Gastroesophageal sphincter (tissue), 4 donors: ENCODE measurements around the gene ROR1. TPM values are rescaled to one million over a fixed set of nuclear protein-coding genes. Genes with fewer than 3 reads are reported as not detected.
A peak's percentile ranks its signal among the peaks of the same experiment; 100 is the strongest.

Experiments
- ATAC-seq: fragments of 150-250 bp; one replicate; pipeline ENCODE4 v1.9.1; 2016; ENCODE audit warnings: mild to moderate bottlenecking, moderate library complexity
- H3K27ac ChIP-seq, 4 donors: fragments of 200-600 bp; sonication (generic) in 3 of 4; 1 replicate in 3 of 4; 2 replicates in 1 of 4; pipeline ENCODE4 v1.5.1; 2016 to 2019
- H3K27me3 ChIP-seq: fragments of 200-600 bp; sonication (generic); one replicate; pipeline ENCODE4 v1.5.1; 2019
- H3K36me3 ChIP-seq, 2 donors: fragments of 200-600 bp; sonication (generic); one replicate each; pipeline ENCODE4 v1.5.1; 2019; ENCODE audit warnings: control low read depth in 1 of 2
- H3K4me1 ChIP-seq, 3 donors: fragments of 200-600 bp; sonication (generic); 1 replicate in 2 of 3; 2 replicates in 1 of 3; pipeline ENCODE4 v1.5.1; 2016 to 2019; ENCODE audit warnings: control low read depth in 2 of 3
- H3K4me3 ChIP-seq, 2 donors: fragments of 200-600 bp; sonication (generic); one replicate each; pipeline ENCODE4 v1.5.1; 2019; ENCODE audit warnings: mild to moderate bottlenecking in 1 of 2, moderate library complexity in 1 of 2
- H3K9me3 ChIP-seq, 3 donors: fragments of 200-600 bp; sonication (generic); one replicate each; pipeline ENCODE4 v1.5.1; 2017 to 2019; ENCODE audit warnings: control low read depth in 2 of 3
- EP300 ChIP-seq: sonication (generic); formaldehyde crosslinking; IDR thresholded peaks from one replicate; pipeline ENCODE4 v1.6.1; 2017; ENCODE audit warnings: antibody characterized with exemption, mild to moderate bottlenecking
- POLR2A ChIP-seq, 2 donors: fragments of 450-650 bp; IDR thresholded peaks; one replicate each; pipeline ENCODE4 v1.6.1; 2017; ENCODE audit warnings: antibody characterized with exemption in 2 of 2, mild to moderate bottlenecking in 2 of 2, moderate library complexity in 1 of 2
- POLR2AphosphoS5 ChIP-seq: sonication (generic); formaldehyde crosslinking; IDR thresholded peaks from one replicate; pipeline ENCODE4 v1.6.1; 2017; ENCODE audit warnings: antibody characterized with exemption
- WGBS, 2 donors: methylation state at CpG; one replicate each; pipeline ENCODE4 v1.1.5; 2018; ENCODE audit warnings: low coverage in 1 of 2; 5-methylcytosine and 5-hydroxymethylcytosine counted together
- total RNA-seq, 4 donors: library from RNA; depleted of rRNA; stranded (reverse); fragments of >200 nt; gene quantifications; one replicate each; pipeline ENCODE4 v1.1.0, GENCODE V29; 2016
- TF ChIP-seq, protein P1 (sequence below), 4 experiments: fragments of 200-600 bp in 2 of 4; fragments of 450-650 bp in 2 of 4; sonication (generic) in 1 of 4; IDR thresholded peaks; one replicate each; pipeline ENCODE4 v1.5.1; 2017 to 2019; ENCODE audit warnings: antibody characterized with exemption in 4 of 4, mild to moderate bottlenecking in 2 of 4, moderate library complexity in 2 of 4

Gene ROR1
- total RNA-seq, 4 donors from 2014 or later, result 5.0 to 38.0 (median 8.3) TPM

DNA sequence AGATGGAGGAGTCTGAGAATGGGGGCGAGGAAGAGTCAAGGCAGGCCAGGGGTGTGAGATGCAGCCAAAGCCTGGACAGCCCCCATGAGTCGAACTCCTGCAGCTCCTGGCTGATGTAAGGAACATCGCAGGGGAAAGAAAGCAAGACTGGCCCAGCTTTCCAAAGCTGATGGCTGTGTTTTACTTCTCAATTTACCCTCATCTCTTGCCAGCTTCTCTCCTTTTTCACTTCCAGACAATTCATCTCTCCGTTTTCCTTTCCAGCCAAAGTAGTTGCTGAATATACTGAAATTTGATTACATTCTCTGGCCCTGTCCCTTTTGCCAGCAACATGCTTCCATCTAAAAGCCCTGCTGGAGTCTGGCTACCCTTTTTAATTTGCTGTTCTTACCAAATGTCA is 389.6 kb downstream of the ROR1 start:
- H3K27ac ChIP-seq, result peak overlapping the region in 3 of 4 donors; percentile 2 to 67 (median 20)
- H3K36me3 ChIP-seq, result no peaks in the 10 kb centered on the region
- H3K4me3 ChIP-seq, result no peak overlapping the region
- H3K4me1 ChIP-seq, result peaks cover 0 to 37% (median 4%) of the 10 kb centered on the region in 3 donors
- 51% methylated on average over 4 of the region's 4 CpGs for WGBS, 2 donors
- no peaks in the 10 kb centered on the region for H3K27me3 ChIP-seq
- TF ChIP-seq, protein P1, sequence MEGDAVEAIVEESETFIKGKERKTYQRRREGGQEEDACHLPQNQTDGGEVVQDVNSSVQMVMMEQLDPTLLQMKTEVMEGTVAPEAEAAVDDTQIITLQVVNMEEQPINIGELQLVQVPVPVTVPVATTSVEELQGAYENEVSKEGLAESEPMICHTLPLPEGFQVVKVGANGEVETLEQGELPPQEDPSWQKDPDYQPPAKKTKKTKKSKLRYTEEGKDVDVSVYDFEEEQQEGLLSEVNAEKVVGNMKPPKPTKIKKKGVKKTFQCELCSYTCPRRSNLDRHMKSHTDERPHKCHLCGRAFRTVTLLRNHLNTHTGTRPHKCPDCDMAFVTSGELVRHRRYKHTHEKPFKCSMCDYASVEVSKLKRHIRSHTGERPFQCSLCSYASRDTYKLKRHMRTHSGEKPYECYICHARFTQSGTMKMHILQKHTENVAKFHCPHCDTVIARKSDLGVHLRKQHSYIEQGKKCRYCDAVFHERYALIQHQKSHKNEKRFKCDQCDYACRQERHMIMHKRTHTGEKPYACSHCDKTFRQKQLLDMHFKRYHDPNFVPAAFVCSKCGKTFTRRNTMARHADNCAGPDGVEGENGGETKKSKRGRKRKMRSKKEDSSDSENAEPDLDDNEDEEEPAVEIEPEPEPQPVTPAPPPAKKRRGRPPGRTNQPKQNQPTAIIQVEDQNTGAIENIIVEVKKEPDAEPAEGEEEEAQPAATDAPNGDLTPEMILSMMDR (IDR thresholded peaks at IDR 0.05), result no peak
- TF ChIP-seq EP300, result no peak
- no peak for TF ChIP-seq POLR2AphosphoS5
- TF ChIP-seq POLR2A (IDR thresholded peaks at IDR 0.05), result no peak
- H3K9me3 ChIP-seq, result no peaks in the 10 kb centered on the region
- no peak for ATAC-seq

DNA sequence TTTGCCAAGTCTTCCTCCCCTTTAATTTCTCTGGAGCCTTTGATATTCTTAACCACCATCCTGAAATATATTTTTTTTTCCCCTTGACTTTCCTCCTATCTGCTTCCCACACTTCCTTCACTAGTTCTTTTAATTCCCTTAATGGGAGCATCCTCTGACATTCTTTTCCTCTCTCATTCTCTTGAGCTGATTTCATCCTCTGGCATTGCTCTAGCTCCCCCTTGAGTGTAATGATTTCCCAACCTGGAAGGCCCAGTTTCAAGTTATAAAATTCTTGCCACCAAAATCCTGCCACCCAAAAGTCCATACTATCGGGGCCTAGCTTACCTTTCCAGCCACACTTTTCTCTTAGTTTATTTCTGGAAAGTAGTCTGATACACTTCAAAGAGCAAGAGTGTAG is 390.2 kb downstream of the ROR1 start:
- peak; percentile 42 for ATAC-seq
- Histone ChIP-seq H3K4me1 (peaks cover 0 to 37% (median 4%) of the 10 kb centered on the region in 3 donors), H3K9me3 (no peaks in the 10 kb centered on the region), H3K4me3 (no peak overlapping the region), H3K27ac (peak overlapping the region in 2 of 4 donors; percentile 4 to 67), H3K36me3 (no peaks in the 10 kb centered on the region), H3K27me3 (no peaks in the 10 kb centered on the region)
- TF ChIP-seq, protein P1 (IDR thresholded peaks at IDR 0.05), result peak; percentile 7 to 44 (median 30)
- TF ChIP-seq POLR2AphosphoS5, result peak; percentile 9
- no peak for TF ChIP-seq POLR2A (IDR thresholded peaks at IDR 0.05)
- 20 to 35% methylated on average over 1 of the region's 1 CpG for WGBS, 2 donors

DNA sequence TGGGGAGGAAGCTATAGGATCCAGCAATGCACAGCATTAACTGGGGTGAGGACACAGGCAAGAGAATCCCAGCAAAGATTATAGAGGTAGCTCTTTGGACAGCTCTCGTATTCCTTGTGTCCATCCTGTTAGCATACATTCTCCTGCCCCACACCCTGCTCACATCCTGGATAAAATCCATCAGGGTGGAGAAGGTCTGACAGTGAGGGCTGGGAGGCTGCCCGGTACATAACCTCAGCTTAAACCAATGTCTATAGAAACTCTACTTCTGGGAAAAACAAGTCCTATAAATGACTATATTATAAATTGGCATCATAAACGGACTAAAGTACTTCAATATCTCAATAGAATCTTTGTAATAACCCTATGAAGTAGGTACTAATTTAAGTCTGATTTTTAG is 392.8 kb downstream of the ROR1 start:
- no peaks in the 10 kb centered on the region for H3K9me3 ChIP-seq
- peaks cover 0 to 25% (median 0%) of the 10 kb centered on the region in 3 donors for H3K4me1 ChIP-seq
- no peak overlapping the region for H3K4me3 ChIP-seq
- no peaks in the 10 kb centered on the region for H3K27me3 ChIP-seq
- ATAC-seq, result no peak
- 84 to 88% methylated on average over 2 to 3 of the region's 3 CpGs for WGBS, 2 donors
- TF ChIP-seq POLR2A (IDR thresholded peaks at IDR 0.05), result no peak
- TF ChIP-seq POLR2AphosphoS5, result no peak
- TF ChIP-seq, protein P1 (IDR thresholded peaks at IDR 0.05), result no peak
- TF ChIP-seq EP300, result no peak
- H3K27ac ChIP-seq, result no peak overlapping the region
- no peaks in the 10 kb centered on the region for H3K36me3 ChIP-seq

DNA sequence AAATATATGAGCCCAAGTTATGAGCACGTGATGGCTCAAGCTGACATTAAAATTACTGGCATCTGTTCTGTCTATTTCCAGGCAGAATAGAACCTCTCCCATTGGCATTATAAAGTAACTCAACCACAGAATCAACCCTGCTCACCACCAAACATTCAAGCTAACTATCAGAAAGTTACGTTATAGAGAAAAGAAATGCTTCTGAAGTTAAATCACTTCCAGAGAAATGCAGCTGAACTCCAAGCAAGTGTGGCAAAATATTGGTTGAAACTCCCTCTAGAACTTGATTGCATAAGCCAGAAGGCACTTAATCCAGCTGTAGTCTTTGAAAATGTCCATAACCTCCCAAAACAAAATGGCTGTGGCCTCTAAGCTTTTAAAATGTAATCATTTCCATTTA is 393.4 kb downstream of the ROR1 start:
- no peak overlapping the region for H3K27ac ChIP-seq
- H3K9me3 ChIP-seq, result no peaks in the 10 kb centered on the region
- H3K27me3 ChIP-seq, result no peaks in the 10 kb centered on the region
- 0 to 56% methylated on average over 1 to 2 of the region's 2 CpGs for WGBS, 2 donors
- peaks cover 0 to 25% (median 0%) of the 10 kb centered on the region in 3 donors for H3K4me1 ChIP-seq
- H3K36me3 ChIP-seq, result no peaks in the 10 kb centered on the region
- ATAC-seq, result no peak
- no peak overlapping the region for H3K4me3 ChIP-seq
- TF ChIP-seq POLR2A (IDR thresholded peaks at IDR 0.05), result no peak
- no peak for TF ChIP-seq EP300
- TF ChIP-seq, protein P1 (IDR thresholded peaks at IDR 0.05), result no peak
- TF ChIP-seq POLR2AphosphoS5, result no peak

DNA sequence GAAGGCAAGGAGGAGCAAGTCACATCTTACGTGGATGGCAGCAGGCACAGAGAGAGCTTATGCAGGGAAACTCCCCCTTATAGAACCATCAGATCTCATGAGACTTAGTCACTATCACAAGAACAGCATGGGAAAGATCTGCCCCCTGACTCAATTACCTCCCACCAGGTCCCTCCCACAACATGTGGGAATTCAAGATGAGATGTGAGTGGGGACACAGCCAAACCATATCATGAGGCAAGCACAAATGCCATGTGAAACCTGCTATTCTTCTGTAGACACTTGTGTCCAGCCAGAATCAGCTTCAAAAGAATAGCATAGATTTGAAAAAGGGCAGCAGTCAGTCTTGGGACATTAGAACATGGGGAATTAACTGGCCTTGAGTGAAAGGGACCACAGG is 397.4 kb downstream of the ROR1 start:
- Histone ChIP-seq H3K27ac (no peak overlapping the region), H3K27me3 (no peaks in the 10 kb centered on the region), H3K36me3 (no peaks in the 10 kb centered on the region), H3K4me3 (no peak overlapping the region), H3K9me3 (no peaks in the 10 kb centered on the region), H3K4me1 (peaks cover 0 to 24% (median 0%) of the 10 kb centered on the region in 3 donors)
- no peak for ATAC-seq
- TF ChIP-seq EP300, result no peak
- TF ChIP-seq, protein P1 (IDR thresholded peaks at IDR 0.05), result no peak
- TF ChIP-seq POLR2A (IDR thresholded peaks at IDR 0.05), result no peak
- TF ChIP-seq POLR2AphosphoS5, result no peak
- WGBS, 2 donors, result no CpG with 5 or more reads among the region's 1 CpG
